ENCODE measurements around the gene COL15A1.

COL15A1 gene

DNA sequence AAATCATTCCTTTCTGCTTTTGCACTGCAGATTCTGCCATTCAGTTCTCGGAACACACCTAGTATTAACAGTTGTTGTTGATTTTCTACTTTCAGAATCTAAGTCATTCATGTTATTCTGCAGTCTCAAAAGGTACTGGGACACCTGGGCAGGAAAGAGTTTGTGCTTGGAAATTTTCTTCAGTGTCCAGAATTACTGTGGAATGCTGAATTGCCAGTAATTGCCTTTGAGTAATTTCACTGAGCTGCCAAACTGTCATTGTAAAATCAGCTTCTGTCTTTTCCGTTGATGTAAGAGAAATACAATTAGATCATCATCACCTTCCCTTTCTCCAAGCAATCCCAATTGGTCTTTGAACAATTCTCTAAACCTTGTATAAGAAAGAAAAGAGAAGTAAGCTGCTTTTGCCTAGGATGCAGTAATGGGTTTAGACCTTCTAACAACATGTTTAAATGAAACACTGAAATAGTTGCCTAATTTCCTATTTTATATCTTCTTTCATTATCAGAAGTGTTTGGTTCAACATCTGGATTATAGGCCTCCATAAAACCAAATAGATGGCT lies 85.5 kb downstream of the COL15A1 start:
- Histone ChIP-seq H3K9me3 (ENCODE audit: insufficient read depth, low read depth, low read length) (no peaks in the 10 kb centered on the region), H3K36me3 (ENCODE audit: insufficient read depth, low read length) (no peaks in the 10 kb centered on the region), H3K9me2 (replicated peaks; ENCODE audit: low read depth, low read length) (no peaks in the 10 kb centered on the region), H3K27me3 (ENCODE audit: insufficient read depth, low read length, poor library complexity, severe bottlenecking) (no peaks in the 10 kb centered on the region), H3K4me3 (ENCODE audit: low read length, poor library complexity, severe bottlenecking) (no peak overlapping the region), H4K20me1 (ENCODE audit: insufficient read depth, low read length, poor library complexity, severe bottlenecking) (no peaks in the 10 kb centered on the region), H3K4me2 (ENCODE audit: low read depth, low read length, poor library complexity, severe bottlenecking) (no peak overlapping the region), H3K4me1 (ENCODE audit: insufficient read depth, low read length, poor library complexity, severe bottlenecking) (peaks cover 8% of the 10 kb centered on the region), H3F3A (ENCODE audit: low read depth) (no peaks in the 10 kb centered on the region), H3K9ac (ENCODE audit: low read depth, low read length, poor library complexity, severe bottlenecking) (no peak overlapping the region), H3K79me2 (ENCODE audit: insufficient read depth, low read length) (no peaks in the 10 kb centered on the region), H2AFZ (ENCODE audit: low read length) (no peak overlapping the region)
- TF ChIP-seq, protein P1, sequence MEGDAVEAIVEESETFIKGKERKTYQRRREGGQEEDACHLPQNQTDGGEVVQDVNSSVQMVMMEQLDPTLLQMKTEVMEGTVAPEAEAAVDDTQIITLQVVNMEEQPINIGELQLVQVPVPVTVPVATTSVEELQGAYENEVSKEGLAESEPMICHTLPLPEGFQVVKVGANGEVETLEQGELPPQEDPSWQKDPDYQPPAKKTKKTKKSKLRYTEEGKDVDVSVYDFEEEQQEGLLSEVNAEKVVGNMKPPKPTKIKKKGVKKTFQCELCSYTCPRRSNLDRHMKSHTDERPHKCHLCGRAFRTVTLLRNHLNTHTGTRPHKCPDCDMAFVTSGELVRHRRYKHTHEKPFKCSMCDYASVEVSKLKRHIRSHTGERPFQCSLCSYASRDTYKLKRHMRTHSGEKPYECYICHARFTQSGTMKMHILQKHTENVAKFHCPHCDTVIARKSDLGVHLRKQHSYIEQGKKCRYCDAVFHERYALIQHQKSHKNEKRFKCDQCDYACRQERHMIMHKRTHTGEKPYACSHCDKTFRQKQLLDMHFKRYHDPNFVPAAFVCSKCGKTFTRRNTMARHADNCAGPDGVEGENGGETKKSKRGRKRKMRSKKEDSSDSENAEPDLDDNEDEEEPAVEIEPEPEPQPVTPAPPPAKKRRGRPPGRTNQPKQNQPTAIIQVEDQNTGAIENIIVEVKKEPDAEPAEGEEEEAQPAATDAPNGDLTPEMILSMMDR (conservative IDR thresholded peaks at IDR 0.05; ENCODE audit: low read length): no peak
- TF ChIP-seq EZH2phosphoT487 (IDR thresholded peaks at IDR 0.05; ENCODE audit: borderline replicate concordance): no peak

DNA sequence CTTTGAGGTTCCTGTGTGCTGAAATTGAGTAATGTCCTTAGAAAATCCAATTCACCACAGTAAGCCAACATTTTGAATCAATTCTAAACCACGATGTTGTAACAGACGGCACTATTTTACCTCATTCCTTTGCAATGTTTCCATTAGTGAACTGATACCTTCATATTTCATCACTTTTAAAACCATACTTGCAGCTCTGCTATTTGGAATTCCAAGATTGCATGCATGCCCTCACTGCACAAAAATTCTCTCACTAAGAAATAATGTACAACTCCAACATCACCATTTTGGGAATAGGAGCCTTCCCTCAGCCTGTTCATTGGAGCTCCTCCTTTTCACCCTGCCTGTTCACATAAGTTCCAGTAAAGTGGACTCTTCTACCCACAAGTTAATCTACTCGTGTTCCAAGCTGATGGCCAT lies 86.4 kb downstream of the COL15A1 start:
- no peak overlapping the region for H3K4me3 ChIP-seq (ENCODE audit: low read length, poor library complexity, severe bottlenecking)
- no peak overlapping the region for H3K9ac ChIP-seq (ENCODE audit: low read depth, low read length, poor library complexity, severe bottlenecking)
- no peaks in the 10 kb centered on the region for H3K9me3 ChIP-seq (ENCODE audit: insufficient read depth, low read depth, low read length)
- no peak overlapping the region for H3K4me2 ChIP-seq (ENCODE audit: low read depth, low read length, poor library complexity, severe bottlenecking)
- no peaks in the 10 kb centered on the region for H3K9me2 ChIP-seq (replicated peaks; ENCODE audit: low read depth, low read length)
- H3K27me3 ChIP-seq (ENCODE audit: insufficient read depth, low read length, poor library complexity, severe bottlenecking): no peaks in the 10 kb centered on the region
- H3K79me2 ChIP-seq (ENCODE audit: insufficient read depth, low read length): no peaks in the 10 kb centered on the region
- no peaks in the 10 kb centered on the region for H4K20me1 ChIP-seq (ENCODE audit: insufficient read depth, low read length, poor library complexity, severe bottlenecking)
- H2AFZ ChIP-seq (ENCODE audit: low read length): no peak overlapping the region
- TF ChIP-seq EZH2phosphoT487 (IDR thresholded peaks at IDR 0.05; ENCODE audit: borderline replicate concordance): no peak
- TF ChIP-seq, protein P1 (conservative IDR thresholded peaks at IDR 0.05; ENCODE audit: low read length): no peak
- no peaks in the 10 kb centered on the region for H3F3A ChIP-seq (ENCODE audit: low read depth)
- H3K4me1 ChIP-seq (ENCODE audit: insufficient read depth, low read length, poor library complexity, severe bottlenecking): peaks cover 10% of the 10 kb centered on the region
- no peaks in the 10 kb centered on the region for H3K36me3 ChIP-seq (ENCODE audit: insufficient read depth, low read length)

DNA sequence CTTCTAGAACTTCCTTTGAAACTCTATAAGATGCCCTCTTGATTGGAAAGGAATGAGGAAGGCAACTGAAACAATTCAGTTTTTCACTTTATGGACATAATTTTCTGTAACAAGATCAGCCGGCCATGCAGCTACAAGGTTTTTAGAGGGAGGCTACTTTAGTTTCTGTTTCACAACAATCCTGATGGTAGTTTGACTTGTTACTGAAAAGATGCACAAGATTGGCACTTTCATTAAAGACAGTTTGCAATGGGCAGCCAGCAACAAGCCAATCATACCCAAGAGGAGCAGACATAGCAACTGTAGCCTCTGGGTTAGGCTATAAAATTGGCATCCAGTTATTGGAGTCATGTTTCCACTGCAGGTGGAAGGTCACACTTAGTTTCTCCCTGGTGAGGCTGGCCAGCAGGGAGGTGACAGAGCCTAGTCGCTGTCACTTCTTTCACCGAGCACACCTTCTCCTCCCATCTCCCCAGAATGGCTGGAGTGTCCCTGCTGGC lies 87.0 kb downstream of the COL15A1 start:
- no peak overlapping the region for H3K4me2 ChIP-seq (ENCODE audit: low read depth, low read length, poor library complexity, severe bottlenecking)
- TF ChIP-seq, protein P1 (conservative IDR thresholded peaks at IDR 0.05; ENCODE audit: low read length): no peak
- H3K9me2 ChIP-seq (replicated peaks; ENCODE audit: low read depth, low read length): no peaks in the 10 kb centered on the region
- H3K9ac ChIP-seq (ENCODE audit: low read depth, low read length, poor library complexity, severe bottlenecking): no peak overlapping the region
- H4K20me1 ChIP-seq (ENCODE audit: insufficient read depth, low read length, poor library complexity, severe bottlenecking): no peaks in the 10 kb centered on the region
- H3K9me3 ChIP-seq (ENCODE audit: insufficient read depth, low read depth, low read length): no peaks in the 10 kb centered on the region
- H3K4me1 ChIP-seq (ENCODE audit: insufficient read depth, low read length, poor library complexity, severe bottlenecking): peaks cover 14% of the 10 kb centered on the region
- H3K36me3 ChIP-seq (ENCODE audit: insufficient read depth, low read length): no peaks in the 10 kb centered on the region
- H3K4me3 ChIP-seq (ENCODE audit: low read length, poor library complexity, severe bottlenecking): no peak overlapping the region
- no peak overlapping the region for H2AFZ ChIP-seq (ENCODE audit: low read length)
- H3K27me3 ChIP-seq (ENCODE audit: insufficient read depth, low read length, poor library complexity, severe bottlenecking): no peaks in the 10 kb centered on the region
- no peaks in the 10 kb centered on the region for H3K79me2 ChIP-seq (ENCODE audit: insufficient read depth, low read length)
- H3F3A ChIP-seq (ENCODE audit: low read depth): no peaks in the 10 kb centered on the region
